Prostate gland (tissue), 2 donors: ENCODE measurements around the gene NMD3.

Experiments used
- CTCF ChIP-seq, 4 experiments: fragments of 200-600 bp in 2 of 4; fragments of 450-650 bp in 2 of 4; sonication (generic) in 2 of 4; IDR thresholded peaks; 1 replicate in 3 of 4; 2 replicates in 1 of 4; pipeline ENCODE4 v1.5.1; 2016 to 2019; ENCODE audit warnings: antibody characterized with exemption in 4 of 4, mild to moderate bottlenecking in 2 of 4, moderate library complexity in 2 of 4
- POLR2A ChIP-seq: fragments of 450-650 bp; IDR thresholded peaks from one replicate; pipeline ENCODE4 v1.6.1; 2016; ENCODE audit warnings: antibody characterized with exemption, mild to moderate bottlenecking

- TF ChIP-seq POLR2A (no peak), CTCF (IDR thresholded peaks at IDR 0.05) (no peak)
Measured at GRCh38 chr3:161203485-161204098, 17.5 kb upstream of the NMD3 start.
